DOHH2 (cell line): Measurements from ENCODE around the gene LDOC1.

Source experiments
- H3F3A ChIP-seq: fragments of 200-600 bp; sonication (generic), shearing (Covaris generic); 2 replicates; pipeline ENCODE4 v1.6.0; 2016; ENCODE audit warnings: antibody characterized with exemption, mild to moderate bottlenecking; ENCODE audit not compliant: control insufficient read depth, insufficient read depth
- H3K27ac ChIP-seq: fragments of 200-600 bp; sonication (generic); 2 replicates; pipeline ENCODE4 v1.5.1; 2014; ENCODE audit warnings: low read depth, mild to moderate bottlenecking, low read length, moderate library complexity
- H3K27me3 ChIP-seq: fragments of 200-600 bp; sonication (generic); 2 replicates; pipeline ENCODE4 v1.6.1; 2014; ENCODE audit warnings: mild to moderate bottlenecking, low read length, mixed read lengths; ENCODE audit not compliant: control insufficient read depth
- H3K36me3 ChIP-seq: fragments of 200-600 bp; sonication (generic); 2 replicates; pipeline ENCODE4 v1.6.1; 2014; ENCODE audit warnings: mild to moderate bottlenecking, low read length, moderate library complexity, mixed read lengths; ENCODE audit not compliant: control insufficient read depth
- H3K4me1 ChIP-seq: fragments of 200-600 bp; sonication (generic); 2 replicates; pipeline ENCODE4 v1.6.1; 2014; ENCODE audit warnings: mild to moderate bottlenecking, low read length, mixed read lengths; ENCODE audit not compliant: control insufficient read depth
- H3K4me2 ChIP-seq: fragments of 200-600 bp; sonication (generic); 2 replicates; pipeline ENCODE4 v1.6.0; 2014; ENCODE audit warnings: mild to moderate bottlenecking, low read length, moderate library complexity
- H3K4me3 ChIP-seq: fragments of 200-600 bp; sonication (generic); 2 replicates; pipeline ENCODE4 v1.5.1; 2014; ENCODE audit warnings: mild to moderate bottlenecking, low read length, mixed read lengths
- H3K79me2 ChIP-seq: fragments of 200-600 bp; sonication (generic); 2 replicates; pipeline ENCODE4 v1.6.1; 2014; ENCODE audit warnings: mild to moderate bottlenecking, low read length, mixed read lengths; ENCODE audit not compliant: control insufficient read depth
- H3K9me2 ChIP-seq: fragments of 200-600 bp; sonication (generic); replicated peaks from 2 replicates; pipeline ENCODE4 v1.6.1; 2014; ENCODE audit warnings: mild to moderate bottlenecking, low read length, mixed read lengths; ENCODE audit not compliant: control insufficient read depth
- H3K9me3 ChIP-seq: fragments of 200-600 bp; sonication (generic); 2 replicates; pipeline ENCODE4 v1.6.1; 2014; ENCODE audit warnings: antibody characterized with exemption, low read length, mixed read lengths; ENCODE audit not compliant: control insufficient read depth, insufficient read depth
- H4K20me1 ChIP-seq: fragments of 200-600 bp; sonication (generic); 2 replicates; pipeline ENCODE4 v1.6.0; 2014; ENCODE audit warnings: low read depth, mild to moderate bottlenecking, antibody characterized with exemption, low read length, moderate library complexity; ENCODE audit not compliant: control insufficient read depth, insufficient read depth
- EZH2phosphoT487 ChIP-seq: fragments of 200-600 bp; sonication (generic); IDR thresholded peaks from 2 replicates; pipeline ENCODE4 v1.6.1; 2017; ENCODE audit warnings: borderline replicate concordance, mild to moderate bottlenecking, antibody characterized with exemption, low read length, moderate library complexity, mixed read lengths
- TF ChIP-seq, protein P1 (sequence below): fragments of 200-600 bp; sonication (generic); IDR thresholded peaks from one replicate; pipeline ENCODE4 v1.5.1; 2014; ENCODE audit warnings: antibody characterized with exemption, mild to moderate bottlenecking, low read depth, low read length; ENCODE audit not compliant: poor library complexity, severe bottlenecking

Gene LDOC1

DNA sequence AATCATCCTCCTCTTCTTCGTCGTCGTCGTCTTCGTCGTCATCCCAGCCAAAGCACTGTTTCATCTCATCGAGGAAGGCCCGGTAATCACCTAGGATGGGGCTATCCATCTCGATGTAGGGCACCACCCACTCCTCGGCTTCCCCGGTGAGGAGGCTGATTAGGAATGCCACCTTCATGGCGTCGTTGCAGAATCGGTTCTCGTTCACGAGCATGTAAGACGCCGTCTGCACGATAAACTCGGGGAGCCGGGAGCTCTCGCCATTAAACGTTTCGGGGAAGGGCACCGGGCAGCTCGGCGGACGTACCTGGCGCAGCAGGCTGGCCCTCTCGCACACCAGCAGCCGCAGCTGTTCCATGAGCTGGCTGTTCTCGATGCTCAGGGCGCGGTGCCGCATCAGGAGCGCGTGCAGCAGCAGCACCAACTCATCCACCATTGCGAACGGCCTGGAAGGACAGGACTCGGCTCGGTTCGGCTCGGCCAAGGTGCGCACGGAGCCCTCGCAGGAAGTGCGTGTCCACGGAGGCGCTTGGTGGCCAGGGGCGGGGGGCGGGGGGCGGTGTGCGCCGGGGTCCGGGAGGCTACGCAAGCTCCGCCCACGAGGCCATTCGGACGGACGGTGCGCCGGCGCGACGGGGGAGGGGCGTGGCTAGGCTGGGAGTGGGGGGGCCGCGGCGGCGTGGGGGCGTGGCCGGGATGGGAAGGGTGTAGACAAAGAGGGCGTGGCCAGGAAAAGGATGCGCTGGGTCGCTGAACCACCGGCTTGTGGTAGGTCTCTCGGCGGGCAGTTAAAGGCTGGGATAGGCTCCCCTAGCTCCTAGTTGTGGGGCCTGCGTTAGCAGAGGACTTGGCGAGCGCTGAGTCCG lies at the start of gene LDOC1:
LDOC1 (minus strand) TSS at position 544 of the 866 bp plus-strand sequence; CDS start at position 436, 108 bp downstream.
- Histone ChIP-seq H3K79me2 (no peaks in the 10 kb centered on the region), H3K27ac (no peak within 1 kb of the TSS), H3K4me2 (no peak within 1 kb of the TSS), H4K20me1 (no peaks in the 10 kb centered on the region), H3F3A (no peaks in the 10 kb centered on the region), H3K36me3 (no peaks in the 10 kb centered on the region), H3K4me3 (no peak within 1 kb of the TSS), H3K9me2 (no peaks in the 10 kb centered on the region), H3K4me1 (no peaks in the 10 kb centered on the region), H3K9me3 (no peaks in the 10 kb centered on the region), H3K27me3 (no peaks in the 10 kb centered on the region)
- no peak for TF ChIP-seq EZH2phosphoT487
- TF ChIP-seq, protein P1, sequence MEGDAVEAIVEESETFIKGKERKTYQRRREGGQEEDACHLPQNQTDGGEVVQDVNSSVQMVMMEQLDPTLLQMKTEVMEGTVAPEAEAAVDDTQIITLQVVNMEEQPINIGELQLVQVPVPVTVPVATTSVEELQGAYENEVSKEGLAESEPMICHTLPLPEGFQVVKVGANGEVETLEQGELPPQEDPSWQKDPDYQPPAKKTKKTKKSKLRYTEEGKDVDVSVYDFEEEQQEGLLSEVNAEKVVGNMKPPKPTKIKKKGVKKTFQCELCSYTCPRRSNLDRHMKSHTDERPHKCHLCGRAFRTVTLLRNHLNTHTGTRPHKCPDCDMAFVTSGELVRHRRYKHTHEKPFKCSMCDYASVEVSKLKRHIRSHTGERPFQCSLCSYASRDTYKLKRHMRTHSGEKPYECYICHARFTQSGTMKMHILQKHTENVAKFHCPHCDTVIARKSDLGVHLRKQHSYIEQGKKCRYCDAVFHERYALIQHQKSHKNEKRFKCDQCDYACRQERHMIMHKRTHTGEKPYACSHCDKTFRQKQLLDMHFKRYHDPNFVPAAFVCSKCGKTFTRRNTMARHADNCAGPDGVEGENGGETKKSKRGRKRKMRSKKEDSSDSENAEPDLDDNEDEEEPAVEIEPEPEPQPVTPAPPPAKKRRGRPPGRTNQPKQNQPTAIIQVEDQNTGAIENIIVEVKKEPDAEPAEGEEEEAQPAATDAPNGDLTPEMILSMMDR = no peak

DNA sequence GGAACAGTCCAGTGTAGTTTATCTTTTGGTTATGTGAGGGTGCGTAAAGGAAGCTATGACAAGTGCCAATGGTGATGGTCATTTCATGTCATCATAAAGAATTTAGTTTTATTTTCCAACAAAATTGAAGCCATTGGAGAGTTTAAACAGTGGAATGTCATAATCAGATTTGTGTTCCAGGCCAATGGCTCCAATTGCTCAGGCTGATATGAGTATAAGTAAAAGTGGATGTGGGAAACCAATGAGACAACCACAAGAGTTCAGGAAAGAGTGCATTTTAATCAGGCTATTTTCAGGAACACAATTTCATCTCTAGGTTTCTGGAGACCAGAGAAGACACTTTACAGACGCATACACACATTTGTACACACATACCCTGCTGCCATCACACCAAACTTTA lies 44.7 kb upstream of the LDOC1 start:
- Histone ChIP-seq H3K27me3 (no peaks in the 10 kb centered on the region), H3K4me3 (no peak overlapping the region), H3K27ac (no peak overlapping the region), H3K4me2 (no peak overlapping the region), H3K36me3 (no peaks in the 10 kb centered on the region), H3K9me2 (no peaks in the 10 kb centered on the region), H3K79me2 (no peaks in the 10 kb centered on the region), H3K4me1 (no peaks in the 10 kb centered on the region), H4K20me1 (no peaks in the 10 kb centered on the region), H3F3A (no peaks in the 10 kb centered on the region), H3K9me3 (no peaks in the 10 kb centered on the region)
- TF ChIP-seq, protein P1 = no peak
- TF ChIP-seq EZH2phosphoT487 = no peak

DNA sequence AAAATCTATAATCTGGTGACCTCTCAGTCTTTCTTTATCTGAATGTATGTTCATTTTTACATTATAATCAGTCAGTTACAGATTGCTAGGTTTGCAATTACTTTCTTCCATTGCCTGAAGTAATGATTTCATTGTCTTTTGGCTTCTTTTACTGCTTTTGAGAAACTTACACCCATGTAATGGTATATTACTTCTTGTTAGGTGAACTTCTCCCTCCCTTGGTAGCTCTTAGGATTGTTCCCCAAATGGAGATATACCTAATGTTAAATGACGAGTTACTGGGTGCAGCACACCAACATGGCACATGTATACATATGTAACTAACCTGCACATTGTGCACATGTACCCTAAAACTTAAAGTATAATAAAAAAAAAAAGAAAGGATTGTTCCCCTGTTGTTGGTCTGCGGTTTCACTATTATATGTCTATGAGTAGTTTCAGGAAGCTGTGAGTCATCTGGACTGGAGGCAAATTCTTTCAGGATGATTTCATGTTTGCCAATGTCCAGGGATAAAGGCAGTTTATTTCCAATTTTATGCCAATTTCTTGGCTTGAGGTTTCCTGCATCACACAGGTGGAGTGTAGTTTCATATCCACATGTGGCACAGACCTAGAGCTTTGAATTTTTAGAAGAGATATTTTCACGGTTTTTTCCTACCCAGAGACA lies 43.5 kb upstream of the LDOC1 start:
- Histone ChIP-seq H3K79me2 (no peaks in the 10 kb centered on the region), H4K20me1 (no peaks in the 10 kb centered on the region), H3K4me1 (no peaks in the 10 kb centered on the region), H3F3A (no peaks in the 10 kb centered on the region), H3K36me3 (no peaks in the 10 kb centered on the region), H3K27me3 (no peaks in the 10 kb centered on the region), H3K9me2 (no peaks in the 10 kb centered on the region), H3K27ac (no peak overlapping the region), H3K4me3 (no peak overlapping the region), H3K9me3 (no peaks in the 10 kb centered on the region), H3K4me2 (no peak overlapping the region)
- TF ChIP-seq EZH2phosphoT487 = no peak
- TF ChIP-seq, protein P1 = no peak
